Fibroblast of skin of scalp (primary cell): ENCODE results near the gene OR2S2. TPM values are rescaled to one million over a fixed set of nuclear protein-coding genes. Genes with fewer than 3 reads are reported as not detected.
"Not testable (repeated sequence)": the region's sequence is repeated elsewhere in the genome, so short reads cannot be mapped to it uniquely, and the experiment has no call there.

ENCODE experiments used
- DNase-seq: peaks from one replicate; pipeline ENCODE4 v3.0.0-alpha.2; 2013
- polyA plus RNA-seq, 2 experiments: library from polyadenylated mRNA; unstranded; fragments of 120-200 nt; gene quantifications; one replicate each; pipeline ENCODE4 v1.2.1, GENCODE V29; 2013; ENCODE audit not compliant: insufficient read length in 2 of 2

OR2S2 gene, protein sequence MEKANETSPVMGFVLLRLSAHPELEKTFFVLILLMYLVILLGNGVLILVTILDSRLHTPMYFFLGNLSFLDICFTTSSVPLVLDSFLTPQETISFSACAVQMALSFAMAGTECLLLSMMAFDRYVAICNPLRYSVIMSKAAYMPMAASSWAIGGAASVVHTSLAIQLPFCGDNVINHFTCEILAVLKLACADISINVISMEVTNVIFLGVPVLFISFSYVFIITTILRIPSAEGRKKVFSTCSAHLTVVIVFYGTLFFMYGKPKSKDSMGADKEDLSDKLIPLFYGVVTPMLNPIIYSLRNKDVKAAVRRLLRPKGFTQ
- polyA plus RNA-seq (2013, experiment 1 of 2; ENCODE audit: insufficient read length): not detected
- polyA plus RNA-seq (2013, experiment 2 of 2; ENCODE audit: insufficient read length): 0.25 TPM

DNA sequence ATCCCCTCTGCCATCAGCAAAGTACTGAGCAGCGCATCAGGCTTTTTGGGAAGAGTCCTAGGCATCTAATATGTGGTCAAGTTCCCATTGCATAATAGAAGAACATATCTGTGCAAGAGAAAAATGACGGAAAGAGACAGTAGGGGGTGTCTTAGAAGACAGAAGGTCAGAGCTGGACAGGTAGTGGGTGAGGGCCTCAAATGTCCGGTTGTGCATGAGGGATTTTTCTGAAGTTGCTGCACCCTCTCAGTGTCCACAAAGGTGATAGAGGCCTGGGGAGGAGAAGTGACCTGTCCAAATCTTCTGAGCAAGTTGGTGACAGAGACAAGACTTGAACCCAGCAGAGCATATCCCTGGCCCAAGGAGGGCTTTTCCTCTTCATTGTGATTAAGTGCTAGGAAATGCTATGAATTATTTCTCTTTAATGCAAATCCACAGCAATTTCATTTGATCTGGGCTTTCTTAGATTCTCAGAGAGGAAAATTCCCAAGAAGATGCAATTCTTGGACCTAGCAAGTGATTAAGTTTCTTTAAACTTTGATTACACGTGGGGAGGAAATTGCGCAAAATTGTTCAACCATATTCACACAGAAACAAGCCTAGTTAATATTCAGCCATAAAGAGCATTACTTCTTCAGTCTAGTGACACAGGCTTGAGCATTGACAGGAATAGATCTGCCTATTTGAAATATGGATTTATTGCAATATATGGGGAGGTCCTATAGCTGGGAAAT is at the start of gene OR2S2:
TSS of gene OR2S2 (minus strand) at position 51 of the 734 bp plus-strand sequence. CDS start 56 bp downstream, outside the sequence.
- no peak for DNase-seq

DNA sequence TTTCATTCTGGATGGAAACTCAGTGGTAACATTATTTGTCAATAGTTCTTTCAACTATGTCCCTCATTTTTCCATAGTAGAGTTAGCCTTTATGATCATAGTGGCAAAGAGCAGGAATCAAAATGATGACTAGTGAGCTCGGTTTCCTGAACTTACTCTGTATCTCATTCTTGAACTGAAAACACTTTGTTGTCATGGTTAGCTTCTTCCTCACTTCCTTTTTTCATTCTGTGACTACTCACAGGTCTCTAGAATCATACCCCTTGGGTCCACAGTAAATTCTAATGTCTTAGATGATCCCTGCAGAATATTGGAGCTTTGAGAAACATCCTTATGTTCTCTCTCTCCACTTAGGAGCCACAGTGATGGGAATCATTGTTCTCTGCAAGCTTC is 49.4 kb upstream of the OR2S2 start:
- DNase-seq: no peak

DNA sequence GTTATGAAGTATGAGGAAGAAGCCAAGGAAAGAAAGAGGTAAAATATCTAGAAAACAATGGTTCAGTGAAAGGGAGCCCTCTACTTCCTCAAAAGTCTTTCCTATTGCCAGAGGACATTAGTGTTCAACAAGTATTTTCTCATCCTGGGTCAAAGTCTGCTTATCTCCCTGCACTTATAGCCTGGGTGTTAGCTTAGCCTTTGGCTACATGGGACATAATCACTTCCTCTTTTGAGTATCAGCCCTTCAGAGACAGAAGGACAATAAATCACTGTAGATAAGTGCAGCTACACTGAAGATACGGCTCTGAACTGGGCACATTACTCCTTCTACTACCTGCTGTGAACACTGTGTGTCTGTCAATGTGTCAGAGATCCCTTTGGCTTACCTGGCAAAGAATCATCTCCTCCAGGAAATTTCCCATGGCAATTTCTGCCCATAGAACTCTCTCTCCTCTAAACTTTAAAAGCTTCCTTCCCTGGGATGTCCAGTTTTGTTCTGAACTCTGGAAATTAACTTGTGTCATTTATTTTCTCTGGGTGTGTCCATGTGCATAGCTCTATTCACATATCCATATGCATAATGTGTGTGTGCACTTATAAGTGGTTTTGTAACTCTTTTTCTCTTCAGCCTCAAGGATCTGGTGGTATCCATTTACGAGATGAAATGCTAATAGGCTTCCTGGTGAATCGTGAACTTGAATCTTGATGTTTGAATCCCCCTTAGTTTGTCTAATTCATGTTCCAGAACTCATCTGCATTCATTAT is 48.8 kb upstream of the OR2S2 start:
- DNase-seq: no peak

GRCh38 chr9:36005891-36006290 is 47.9 kb upstream of the OR2S2 start:
- DNase-seq: no peak

- no peak for DNase-seq
Observed at GRCh38 chr9:35998333-35998732, 40.4 kb upstream of the OR2S2 start.

- not testable (repeated sequence) for DNase-seq
Observed at GRCh38 chr9:35997016-35997415, 39.1 kb upstream of the OR2S2 start.

- DNase-seq: peak; percentile 82
Observed at GRCh38 chr9:35996358-35996970, 38.5 kb upstream of the OR2S2 start.

DNA sequence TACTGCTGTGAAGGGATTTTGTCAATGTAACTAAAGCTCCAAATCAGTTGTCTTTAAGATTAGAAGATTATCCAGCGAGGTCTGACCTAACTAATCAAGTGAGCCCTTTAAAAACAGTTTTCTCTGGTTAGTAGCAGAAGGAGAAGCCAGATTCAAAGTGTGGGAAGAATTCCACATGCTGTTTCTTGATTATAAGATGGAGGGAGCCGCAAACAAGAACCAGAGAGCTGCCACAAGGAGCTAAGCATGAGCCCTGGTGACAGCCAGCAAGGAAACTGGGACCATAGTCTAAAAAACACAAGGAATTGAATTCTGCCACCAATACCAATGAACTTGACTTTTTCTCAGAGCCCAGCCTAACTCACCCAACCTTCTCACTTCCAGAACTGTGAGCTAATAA is 37.0 kb upstream of the OR2S2 start:
- no peak for DNase-seq

GRCh38 chr9:35993976-35994720 is 36.2 kb upstream of the OR2S2 start:
- DNase-seq: peak; percentile 35

GRCh38 chr9:35993136-35993535 is 35.2 kb upstream of the OR2S2 start:
- DNase-seq: not testable (repeated sequence)

DNA sequence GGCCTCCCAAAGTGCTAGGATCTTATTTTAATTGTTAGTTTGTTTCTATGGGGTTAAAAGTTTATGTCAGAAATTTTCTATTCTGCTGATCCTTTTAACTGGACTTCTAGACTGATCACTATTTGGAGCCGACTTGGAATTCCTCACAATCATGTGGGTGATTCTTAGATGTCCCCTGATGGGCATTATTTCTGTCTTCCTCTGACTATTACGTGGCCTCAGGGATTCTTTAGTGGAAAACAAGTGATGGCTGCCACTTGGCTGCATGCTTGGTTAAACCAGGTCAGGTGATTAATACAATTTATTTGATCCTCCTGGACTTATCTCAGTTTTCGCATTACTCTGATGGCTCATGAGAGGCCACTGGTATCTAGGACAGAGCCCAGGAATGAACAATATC is 32.2 kb upstream of the OR2S2 start:
- DNase-seq: no peak

- DNase-seq: no peak
Observed at GRCh38 chr9:35984021-35984420, 26.1 kb upstream of the OR2S2 start.

- DNase-seq: no peak
Observed at GRCh38 chr9:35981699-35982098, 23.7 kb upstream of the OR2S2 start.

GRCh38 chr9:35980289-35981011 is 22.5 kb upstream of the OR2S2 start:
- no peak for DNase-seq

GRCh38 chr9:35978792-35979191 is 20.8 kb upstream of the OR2S2 start:
- no peak for DNase-seq

DNA sequence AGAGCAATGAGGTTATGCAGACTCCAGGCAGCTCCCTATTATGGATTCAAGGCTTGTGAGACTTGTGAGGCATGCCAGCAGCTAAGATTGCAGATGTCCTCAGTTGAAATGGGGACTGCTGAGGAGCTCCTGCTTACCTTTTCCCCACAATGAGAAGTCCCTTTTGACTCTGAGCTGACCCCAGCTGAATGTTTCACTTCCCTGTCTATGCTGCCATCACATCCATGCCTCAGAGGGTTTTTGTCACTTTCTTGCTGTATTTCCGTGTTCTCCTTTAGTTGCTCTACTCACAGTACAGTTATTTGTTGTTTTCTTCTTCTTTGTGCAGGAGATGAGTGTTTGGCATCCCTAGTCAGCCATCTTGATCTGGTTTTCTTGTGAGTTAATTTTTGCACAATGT is 18.8 kb upstream of the OR2S2 start:
- no peak for DNase-seq

DNA sequence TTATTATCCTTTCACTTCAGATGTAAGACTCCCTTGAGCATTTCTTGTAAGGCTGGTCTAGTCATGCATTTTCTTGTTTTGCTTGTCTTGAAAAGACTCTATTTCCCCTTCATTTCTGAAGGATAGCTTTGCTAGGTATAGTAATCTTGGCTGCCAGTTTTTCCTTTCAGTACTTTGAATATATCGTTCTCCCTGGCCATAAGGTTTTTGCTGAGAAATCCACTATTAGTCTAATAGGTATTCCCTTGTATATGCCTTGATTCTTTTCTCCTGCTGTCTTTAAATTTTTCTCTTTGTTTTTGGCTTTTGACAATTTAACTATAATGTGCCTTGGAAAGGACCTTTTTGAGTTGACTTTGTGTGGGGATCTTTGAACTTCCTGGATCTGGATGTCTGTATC is 16.8 kb upstream of the OR2S2 start:
- DNase-seq: no peak

DNA sequence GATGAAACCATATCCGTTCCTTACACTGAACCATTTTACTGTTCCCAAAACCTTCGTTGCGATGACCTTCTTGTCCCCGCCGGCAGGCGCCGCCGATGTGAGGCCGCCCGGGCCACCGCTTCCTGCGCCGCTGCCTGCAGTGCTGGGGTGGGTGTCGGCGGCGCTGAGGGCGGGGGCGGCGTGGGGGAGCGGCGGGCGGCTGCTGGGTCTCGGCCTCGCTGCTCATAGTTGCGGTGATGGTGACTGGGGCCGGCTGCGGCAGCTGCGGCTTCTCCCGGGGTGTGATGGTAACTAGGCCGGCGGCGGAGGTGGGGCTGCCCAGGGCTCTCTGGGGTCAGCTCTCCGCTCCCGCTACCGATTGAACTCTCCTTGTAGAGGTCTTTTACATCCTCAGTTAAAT is 14.1 kb upstream of the OR2S2 start:
- DNase-seq: peak; percentile 32

GRCh38 chr9:35967042-35967441 is 9.1 kb upstream of the OR2S2 start:
- DNase-seq: no peak

DNA sequence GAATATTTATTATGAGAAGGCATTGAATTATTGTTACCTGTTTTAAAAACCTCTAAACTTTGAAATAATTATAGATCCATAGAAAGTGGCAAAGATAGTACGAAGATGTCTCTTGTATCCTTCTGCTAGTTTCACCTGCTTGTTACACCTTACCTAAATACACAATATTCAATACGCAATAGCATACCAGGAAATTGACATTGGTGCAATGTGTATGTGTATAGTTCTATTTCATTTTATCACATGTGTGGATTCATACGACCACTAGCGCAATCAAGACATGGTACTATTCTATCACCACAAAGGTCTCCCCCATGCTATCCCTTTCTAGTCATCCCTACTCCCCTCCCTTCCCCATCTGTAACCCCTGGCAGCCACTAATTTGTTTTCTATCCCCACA is 8.5 kb upstream of the OR2S2 start:
- DNase-seq: no peak

GRCh38 chr9:35965011-35965410 is 7.1 kb upstream of the OR2S2 start:
- DNase-seq: no peak
